Measurements from ENCODE around the gene ATG5.

ATG5 gene

DNA sequence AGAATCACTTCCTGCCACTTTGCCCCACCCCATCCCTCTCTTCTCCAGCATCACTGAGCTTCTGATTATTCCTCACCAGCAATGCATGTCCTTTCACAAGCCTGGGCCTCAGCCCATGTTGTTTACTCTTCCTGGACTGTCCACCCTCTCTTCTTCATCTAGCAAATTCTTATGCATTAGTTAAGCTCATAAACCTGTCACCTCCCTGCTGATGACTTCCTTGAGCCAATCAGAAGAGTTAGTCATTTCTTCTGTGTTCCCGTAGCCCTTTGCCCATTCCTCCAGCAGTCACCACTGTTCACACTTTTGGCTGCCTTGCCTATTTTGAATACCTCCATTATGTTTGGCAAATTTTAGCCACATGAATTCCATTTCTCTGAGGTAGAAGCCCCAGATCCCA is 30.8 kb upstream of the ATG5 start:
- Histone ChIP-seq H3K27ac (ENCODE audit: low read length) (no peak overlapping the region), H3K4me3 (ENCODE audit: low read length) (no peak overlapping the region), H3K9me3 (ENCODE audit: control insufficient read depth, insufficient read depth, low read length) (no peaks in the 10 kb centered on the region), H3K27me3 (ENCODE audit: control insufficient read depth, insufficient read depth, low read length) (no peaks in the 10 kb centered on the region), H3K36me3 (ENCODE audit: control insufficient read depth, insufficient read depth, low read length) (no peaks in the 10 kb centered on the region), H3K4me1 (ENCODE audit: control insufficient read depth, insufficient read depth, low read length) (no peaks in the 10 kb centered on the region)
- no CpG with 5 or more reads among the region's 1 CpG for WGBS (ENCODE audit: insufficient coverage, insufficient read length)
- no peak for DNase-seq (ENCODE audit: low read depth, low spot score)

DNA sequence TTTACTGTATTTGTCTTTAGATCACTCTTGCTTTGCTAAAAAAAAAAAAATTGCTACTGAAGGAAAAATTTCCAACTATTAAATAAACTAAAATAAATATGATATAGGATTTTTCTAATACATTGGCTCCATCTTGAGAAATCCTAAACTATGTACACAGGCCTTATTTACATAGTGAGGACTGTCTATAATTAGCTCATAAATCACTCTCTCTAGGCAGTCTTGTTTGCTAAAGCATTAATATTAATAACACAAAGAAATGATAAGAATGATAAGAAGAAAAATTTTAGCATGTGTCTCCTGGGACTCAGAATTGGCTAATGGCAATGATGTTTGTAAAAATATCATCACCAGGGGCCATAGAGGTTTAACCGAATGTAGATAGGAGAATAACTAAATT is 21.7 kb upstream of the ATG5 start:
- DNase-seq (ENCODE audit: low read depth, low spot score): no peak
- Histone ChIP-seq H3K27ac (ENCODE audit: low read length) (no peak overlapping the region), H3K36me3 (ENCODE audit: control insufficient read depth, insufficient read depth, low read length) (no peaks in the 10 kb centered on the region), H3K4me3 (ENCODE audit: low read length) (no peak overlapping the region), H3K4me1 (ENCODE audit: control insufficient read depth, insufficient read depth, low read length) (no peaks in the 10 kb centered on the region), H3K9me3 (ENCODE audit: control insufficient read depth, insufficient read depth, low read length) (no peaks in the 10 kb centered on the region), H3K27me3 (ENCODE audit: control insufficient read depth, insufficient read depth, low read length) (no peaks in the 10 kb centered on the region)
- no CpG with 5 or more reads among the region's 1 CpG for WGBS (ENCODE audit: insufficient coverage, insufficient read length)

DNA sequence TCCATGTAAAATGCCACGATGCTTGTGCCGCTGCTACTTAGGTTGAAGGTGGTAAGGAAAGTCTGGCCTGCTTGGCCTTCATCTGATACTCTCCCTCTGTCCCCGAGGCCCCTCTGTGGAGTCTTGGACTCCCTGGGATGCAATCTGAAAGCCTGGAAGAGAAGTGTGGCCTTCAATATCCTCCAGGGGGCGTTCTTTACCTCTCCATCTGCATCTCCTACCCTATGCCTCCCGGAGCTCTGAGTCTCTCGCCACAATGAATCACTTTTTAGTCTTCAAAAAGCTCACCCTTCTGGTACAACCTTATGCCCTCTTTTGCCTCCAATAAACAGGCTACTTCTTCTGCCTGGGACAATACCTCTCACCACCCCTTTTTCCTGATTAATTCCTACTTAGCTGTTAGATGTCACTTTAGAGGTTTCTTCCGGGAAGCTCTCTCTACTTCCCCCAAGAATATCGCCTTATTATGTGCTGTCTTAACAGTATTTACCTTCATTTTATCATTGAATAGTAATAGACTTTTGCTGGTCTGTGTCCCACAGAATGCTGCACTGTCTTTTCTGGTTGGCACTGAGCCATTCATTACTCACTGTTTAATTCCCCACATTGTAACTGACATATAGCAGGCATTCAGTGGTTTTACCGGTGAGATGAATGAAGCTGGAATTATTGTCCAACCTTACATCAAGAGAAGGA is 13.9 kb upstream of the ATG5 start:
- peak; percentile 54 for DNase-seq (ENCODE audit: low read depth, low spot score)
- no CpG with 5 or more reads among the region's 9 CpGs for WGBS (ENCODE audit: insufficient coverage, insufficient read length)
- H3K36me3 ChIP-seq (ENCODE audit: control insufficient read depth, insufficient read depth, low read length): no peaks in the 10 kb centered on the region
- no peaks in the 10 kb centered on the region for H3K9me3 ChIP-seq (ENCODE audit: control insufficient read depth, insufficient read depth, low read length)
- H3K27ac ChIP-seq (ENCODE audit: low read length): no peak overlapping the region
- no peaks in the 10 kb centered on the region for H3K27me3 ChIP-seq (ENCODE audit: control insufficient read depth, insufficient read depth, low read length)
- H3K4me1 ChIP-seq (ENCODE audit: control insufficient read depth, insufficient read depth, low read length): no peaks in the 10 kb centered on the region
- H3K4me3 ChIP-seq (ENCODE audit: low read length): no peak overlapping the region

DNA sequence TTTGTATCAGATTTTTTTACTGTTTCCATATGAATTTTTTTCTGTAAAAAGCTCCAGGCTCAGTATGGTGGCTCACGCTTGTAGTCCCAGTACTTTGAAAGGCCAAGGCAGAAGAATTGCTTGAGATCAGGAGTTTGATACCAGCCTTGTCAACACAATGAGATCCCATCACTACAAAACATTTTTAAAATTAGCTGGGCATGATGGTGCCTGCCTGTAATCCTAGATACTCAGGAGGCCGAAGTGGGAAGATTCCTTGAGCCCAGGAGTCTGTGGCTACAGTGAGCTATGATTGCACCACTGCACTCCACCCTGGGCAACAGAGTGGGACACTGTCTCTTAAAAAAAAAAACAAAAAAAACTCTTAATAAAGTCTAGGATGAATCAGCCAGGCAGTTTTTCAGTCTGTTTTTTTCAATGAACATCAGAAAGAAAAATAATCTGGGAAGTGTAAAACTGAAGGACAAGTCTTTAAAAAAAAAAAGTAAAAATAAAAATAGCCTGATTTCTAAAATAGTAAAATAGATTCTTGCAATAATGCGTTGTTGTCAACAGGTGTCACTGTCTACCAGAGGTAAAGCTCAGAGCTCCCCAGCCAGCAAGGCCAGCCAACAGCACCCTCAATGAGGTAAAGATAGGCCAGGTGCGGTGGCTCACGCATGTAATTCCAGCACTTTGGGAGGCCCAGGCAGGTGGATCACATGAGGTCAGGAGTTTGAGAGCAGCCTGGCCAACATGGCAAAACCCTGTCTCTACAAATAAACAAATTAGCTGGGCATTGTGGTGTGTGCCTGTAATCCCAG is 9.3 kb upstream of the ATG5 start:
- no peaks in the 10 kb centered on the region for H3K9me3 ChIP-seq (ENCODE audit: control insufficient read depth, insufficient read depth, low read length)
- no CpG with 5 or more reads among the region's 5 CpGs for WGBS (ENCODE audit: insufficient coverage, insufficient read length)
- no peaks in the 10 kb centered on the region for H3K4me1 ChIP-seq (ENCODE audit: control insufficient read depth, insufficient read depth, low read length)
- no peak overlapping the region for H3K4me3 ChIP-seq (ENCODE audit: low read length)
- H3K36me3 ChIP-seq (ENCODE audit: control insufficient read depth, insufficient read depth, low read length): no peaks in the 10 kb centered on the region
- H3K27me3 ChIP-seq (ENCODE audit: control insufficient read depth, insufficient read depth, low read length): no peaks in the 10 kb centered on the region
- peak; percentile 45 for DNase-seq (ENCODE audit: low read depth, low spot score)
- H3K27ac ChIP-seq (ENCODE audit: low read length): no peak overlapping the region

DNA sequence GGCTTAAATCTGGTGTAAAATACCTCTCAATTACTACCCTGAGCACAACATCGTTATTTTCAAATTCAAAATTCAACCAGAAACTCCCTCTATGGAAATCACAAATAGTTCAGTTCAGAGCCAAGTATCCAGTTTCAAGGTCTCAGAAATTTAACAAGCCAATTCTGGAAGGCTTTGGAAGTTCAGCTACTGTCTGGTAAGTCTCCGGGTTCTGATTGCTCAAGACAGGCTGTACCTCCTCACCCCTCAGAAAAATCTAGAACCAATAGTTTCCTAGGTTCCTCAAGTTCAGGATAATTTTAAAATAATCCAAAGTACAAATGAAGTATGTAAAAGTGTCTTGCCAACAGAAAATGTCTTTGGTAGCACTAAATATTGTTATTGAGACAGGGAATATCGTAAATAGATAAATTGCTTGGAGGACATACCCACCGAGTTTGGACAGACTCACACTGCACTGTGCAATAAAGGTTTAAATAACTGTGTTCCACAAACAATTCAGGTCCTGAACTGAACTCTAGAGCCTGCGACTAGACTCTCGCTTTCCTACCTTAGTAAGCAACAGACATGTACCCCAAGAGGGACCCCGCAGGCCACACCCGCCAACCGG is 729 bp downstream of the ATG5 start:
- no peaks in the 10 kb centered on the region for H3K27me3 ChIP-seq (ENCODE audit: control insufficient read depth, insufficient read depth, low read length)
- H3K4me3 ChIP-seq (ENCODE audit: low read length): peak overlapping the region; percentile 98; the same call in 1 of the 2 replicates
- no peak for DNase-seq (ENCODE audit: low read depth, low spot score)
- no peaks in the 10 kb centered on the region for H3K36me3 ChIP-seq (ENCODE audit: control insufficient read depth, insufficient read depth, low read length)
- WGBS (ENCODE audit: insufficient coverage, insufficient read length): no CpG with 5 or more reads among the region's 9 CpGs
- H3K4me1 ChIP-seq (ENCODE audit: control insufficient read depth, insufficient read depth, low read length): no peaks in the 10 kb centered on the region
- no peaks in the 10 kb centered on the region for H3K9me3 ChIP-seq (ENCODE audit: control insufficient read depth, insufficient read depth, low read length)
- H3K27ac ChIP-seq (ENCODE audit: low read length): no peak overlapping the region

DNA sequence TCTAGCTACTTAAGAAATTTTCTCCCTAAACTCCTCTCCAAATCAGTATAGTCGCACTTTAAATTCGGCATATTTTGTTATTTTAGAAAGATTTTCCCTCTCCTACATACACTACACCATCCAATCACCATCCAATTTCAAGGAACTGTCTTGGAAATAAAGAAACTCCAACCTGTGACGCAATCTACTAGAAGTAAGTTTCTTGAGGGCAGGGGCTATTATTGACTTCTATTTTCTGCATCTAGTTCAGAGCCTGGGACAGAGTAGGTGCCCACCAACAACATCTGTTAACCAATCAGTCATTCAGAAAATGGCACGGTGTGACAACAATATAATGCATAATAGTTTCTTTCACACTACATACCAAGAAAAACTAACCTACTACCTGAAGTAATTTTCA is 3.6 kb downstream of the ATG5 start:
- DNase-seq (ENCODE audit: low read depth, low spot score): no peak
- no peak overlapping the region for H3K4me3 ChIP-seq (ENCODE audit: low read length)
- H3K27me3 ChIP-seq (ENCODE audit: control insufficient read depth, insufficient read depth, low read length): no peaks in the 10 kb centered on the region
- no peaks in the 10 kb centered on the region for H3K4me1 ChIP-seq (ENCODE audit: control insufficient read depth, insufficient read depth, low read length)
- no CpG with 5 or more reads among the region's 4 CpGs for WGBS (ENCODE audit: insufficient coverage, insufficient read length)
- H3K27ac ChIP-seq (ENCODE audit: low read length): no peak overlapping the region
- no peaks in the 10 kb centered on the region for H3K36me3 ChIP-seq (ENCODE audit: control insufficient read depth, insufficient read depth, low read length)
- H3K9me3 ChIP-seq (ENCODE audit: control insufficient read depth, insufficient read depth, low read length): no peaks in the 10 kb centered on the region

DNA sequence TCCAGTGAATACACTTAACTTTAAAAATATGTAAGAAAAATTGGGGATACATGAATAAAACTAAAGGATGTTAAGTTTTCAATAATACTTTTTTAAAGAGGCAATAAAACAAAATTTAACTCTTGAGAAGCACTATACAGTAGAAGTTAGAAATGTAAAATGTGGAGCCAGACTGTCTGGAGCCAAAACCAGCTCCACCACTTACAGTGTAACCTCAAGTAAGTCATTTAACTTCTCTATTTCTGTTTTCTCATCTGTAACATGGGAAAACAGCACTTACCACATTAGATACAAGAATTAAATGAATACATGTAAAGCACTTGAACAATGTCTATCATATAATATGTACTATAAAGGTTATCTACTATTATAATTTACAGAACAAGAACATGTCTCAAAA is 6.7 kb downstream of the ATG5 start:
- H3K36me3 ChIP-seq (ENCODE audit: control insufficient read depth, insufficient read depth, low read length): no peaks in the 10 kb centered on the region; the same call in 1 of the 2 replicates
- no peaks in the 10 kb centered on the region for H3K4me1 ChIP-seq (ENCODE audit: control insufficient read depth, insufficient read depth, low read length)
- no peak for DNase-seq (ENCODE audit: low read depth, low spot score)
- H3K27me3 ChIP-seq (ENCODE audit: control insufficient read depth, insufficient read depth, low read length): no peaks in the 10 kb centered on the region
- H3K4me3 ChIP-seq (ENCODE audit: low read length): no peak overlapping the region
- no peak overlapping the region for H3K27ac ChIP-seq (ENCODE audit: low read length)
- no peaks in the 10 kb centered on the region for H3K9me3 ChIP-seq (ENCODE audit: control insufficient read depth, insufficient read depth, low read length)

DNA sequence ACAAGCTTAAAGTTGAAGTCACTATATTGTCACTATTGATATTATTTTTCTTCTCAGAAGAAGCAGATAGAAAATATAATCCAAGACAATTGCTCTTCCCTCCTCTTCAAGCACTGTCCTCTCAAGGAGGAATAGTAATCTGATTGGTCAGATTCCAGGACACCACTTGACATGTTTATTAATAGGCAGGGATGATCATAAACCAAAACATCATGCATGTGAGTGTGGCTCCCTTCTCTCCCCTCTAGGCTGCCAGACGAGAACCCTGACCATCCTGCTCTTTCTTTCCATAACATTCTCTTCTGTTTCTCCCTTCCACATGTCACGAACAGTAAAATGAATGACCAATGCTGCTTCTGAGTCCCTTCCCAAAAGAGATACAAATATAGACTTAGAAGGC is 7.5 kb downstream of the ATG5 start:
- no peaks in the 10 kb centered on the region for H3K27me3 ChIP-seq (ENCODE audit: control insufficient read depth, insufficient read depth, low read length)
- H3K4me1 ChIP-seq (ENCODE audit: control insufficient read depth, insufficient read depth, low read length): no peaks in the 10 kb centered on the region
- H3K36me3 ChIP-seq (ENCODE audit: control insufficient read depth, insufficient read depth, low read length): no peaks in the 10 kb centered on the region; the same call in 1 of the 2 replicates
- no peak for DNase-seq (ENCODE audit: low read depth, low spot score)
- WGBS (ENCODE audit: insufficient coverage, insufficient read length): no CpG with 5 or more reads among the region's 2 CpGs
- no peak overlapping the region for H3K27ac ChIP-seq (ENCODE audit: low read length)
- H3K9me3 ChIP-seq (ENCODE audit: control insufficient read depth, insufficient read depth, low read length): no peaks in the 10 kb centered on the region
- no peak overlapping the region for H3K4me3 ChIP-seq (ENCODE audit: low read length)

DNA sequence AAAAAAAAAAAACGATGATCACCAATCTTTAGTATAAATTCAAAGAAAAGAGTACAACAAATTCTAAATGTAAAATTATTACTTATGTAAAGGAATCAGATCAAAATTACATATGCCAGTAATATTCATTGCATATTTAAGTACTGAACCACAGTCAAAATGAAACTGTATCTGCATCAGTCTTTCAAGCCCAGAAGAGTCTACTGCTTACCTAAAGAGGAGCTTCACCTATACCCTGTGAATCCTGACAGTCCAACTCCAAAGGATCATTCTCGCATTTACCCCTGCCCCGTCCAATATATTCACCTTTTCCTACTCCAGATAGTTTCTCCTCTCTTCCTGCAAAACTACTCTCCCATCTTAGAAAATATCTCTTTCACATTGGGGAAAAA is 9.2 kb downstream of the ATG5 start:
- Histone ChIP-seq H3K9me3 (ENCODE audit: control insufficient read depth, insufficient read depth, low read length) (no peaks in the 10 kb centered on the region), H3K36me3 (ENCODE audit: control insufficient read depth, insufficient read depth, low read length) (no peaks in the 10 kb centered on the region; the same call in 1 of the 2 replicates), H3K4me3 (ENCODE audit: low read length) (no peak overlapping the region), H3K27ac (ENCODE audit: low read length) (no peak overlapping the region), H3K4me1 (ENCODE audit: control insufficient read depth, insufficient read depth, low read length) (no peaks in the 10 kb centered on the region; the same call in 1 of the 2 replicates), H3K27me3 (ENCODE audit: control insufficient read depth, insufficient read depth, low read length) (no peaks in the 10 kb centered on the region)
- no CpG with 5 or more reads among the region's 3 CpGs for WGBS (ENCODE audit: insufficient coverage, insufficient read length)
- DNase-seq (ENCODE audit: low read depth, low spot score): no peak

DNA sequence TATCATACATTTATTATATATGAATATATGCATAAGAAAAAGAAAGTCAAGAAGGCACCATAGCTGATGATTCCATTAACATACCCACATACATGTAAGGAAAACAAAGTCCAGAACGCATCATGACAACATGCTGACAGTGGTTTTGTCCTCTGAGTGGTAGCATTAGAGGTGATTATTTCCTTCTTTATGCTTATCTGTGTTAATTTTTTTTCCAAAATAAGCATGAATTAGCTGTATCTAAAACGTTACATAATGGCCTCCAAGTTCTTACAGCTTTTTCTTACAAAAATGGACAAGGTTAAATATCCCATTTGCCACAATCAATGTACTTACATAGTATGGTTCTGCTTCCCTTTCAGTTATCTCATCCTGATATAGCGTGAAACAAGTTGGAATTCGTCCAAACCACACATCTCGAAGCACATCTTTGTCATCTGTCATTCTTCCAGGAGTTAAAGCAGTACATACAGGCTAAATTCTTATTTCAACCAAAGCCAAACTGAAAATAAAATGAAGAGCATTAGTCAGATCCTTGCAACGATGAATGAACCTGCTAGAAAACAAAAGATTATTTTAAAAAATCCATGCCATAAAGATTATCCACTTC is 9.7 kb downstream of the ATG5 start:
- H3K36me3 ChIP-seq (ENCODE audit: control insufficient read depth, insufficient read depth, low read length): no peaks in the 10 kb centered on the region; the same call in 1 of the 2 replicates
- no peaks in the 10 kb centered on the region for H3K9me3 ChIP-seq (ENCODE audit: control insufficient read depth, insufficient read depth, low read length)
- H3K27me3 ChIP-seq (ENCODE audit: control insufficient read depth, insufficient read depth, low read length): no peaks in the 10 kb centered on the region
- no peak overlapping the region for H3K4me3 ChIP-seq (ENCODE audit: low read length)
- no peaks in the 10 kb centered on the region; the same call in 1 of the 2 replicates for H3K4me1 ChIP-seq (ENCODE audit: control insufficient read depth, insufficient read depth, low read length)
- no CpG with 5 or more reads among the region's 6 CpGs for WGBS (ENCODE audit: insufficient coverage, insufficient read length)
- no peak for DNase-seq (ENCODE audit: low read depth, low spot score)
- H3K27ac ChIP-seq (ENCODE audit: low read length): no peak overlapping the region

Measured in iPS DF 6.9 (cell line).